Kasumi-1 (cell line): ENCODE data around the gene EAF2.
"Not testable (repeated sequence)": the region's sequence is repeated elsewhere in the genome, so short reads cannot be mapped to it uniquely, and the experiment has no call there.

Experiments
- DNase-seq, 2 experiments: peaks; one replicate each; lab custom pipeline; 2025; lab: John Stamatoyannopoulos, UW

The EAF2 gene

GRCh38 chr3:121834671-121835464 lies at the start of gene EAF2, which contains the start of gene IQCB1:
TSS of gene EAF2 (plus strand) at chr3:121835209. CDS start at chr3:121835286, 77 bp downstream.
TSS of gene IQCB1 (minus strand) at chr3:121835060. CDS start at chr3:121828960, 6,100 bp downstream.
- peak; percentile 92 to 96 for DNase-seq

- DNase-seq: no peak
Observed at GRCh38 chr3:121786485-121786884, 48.5 kb upstream of the EAF2 start.

GRCh38 chr3:121793078-121793477 lies 41.9 kb upstream of the EAF2 start:
- no peak for DNase-seq

GRCh38 chr3:121794264-121794983 lies 40.6 kb upstream of the EAF2 start:
- DNase-seq: no peak

GRCh38 chr3:121796970-121797369 lies 38.0 kb upstream of the EAF2 start:
- no peak for DNase-seq

GRCh38 chr3:121800906-121801305 lies 34.1 kb upstream of the EAF2 start:
- DNase-seq: no peak

GRCh38 chr3:121803771-121804320 lies 31.2 kb upstream of the EAF2 start:
- DNase-seq: no peak

GRCh38 chr3:121809249-121809648 lies 25.8 kb upstream of the EAF2 start:
- DNase-seq: no peak

GRCh38 chr3:121817753-121818152 lies 17.3 kb upstream of the EAF2 start:
- peak; percentile 82 to 83 for DNase-seq

- no peak for DNase-seq
Observed at GRCh38 chr3:121818578-121818977, 16.4 kb upstream of the EAF2 start.

- DNase-seq: peak; percentile 41 to 43
Observed at GRCh38 chr3:121819236-121819635, 15.8 kb upstream of the EAF2 start.

GRCh38 chr3:121821421-121822199 lies 13.4 kb upstream of the EAF2 start:
- DNase-seq: no peak

GRCh38 chr3:121822973-121823372 lies 12.0 kb upstream of the EAF2 start:
- no peak for DNase-seq

GRCh38 chr3:121834157-121834670 lies 795 bp upstream of the EAF2 start:
- DNase-seq: peak; percentile 25 to 43

- DNase-seq: peak; percentile 53 to 54
Observed at GRCh38 chr3:121835465-121835801, 424 bp downstream of the EAF2 start.

GRCh38 chr3:121836064-121836463 lies 1.1 kb downstream of the EAF2 start:
- peak; percentile 76 to 79 for DNase-seq

- DNase-seq: peak; percentile 43 to 55
Observed at GRCh38 chr3:121836481-121836880, 1.5 kb downstream of the EAF2 start.

GRCh38 chr3:121839962-121840361 lies 5.0 kb downstream of the EAF2 start:
- no peak for DNase-seq

- no peak for DNase-seq
Observed at GRCh38 chr3:121844892-121845291, 9.9 kb downstream of the EAF2 start.

GRCh38 chr3:121852256-121852655 lies 17.2 kb downstream of the EAF2 start:
- no peak for DNase-seq

GRCh38 chr3:121855555-121855954 lies 20.5 kb downstream of the EAF2 start:
- peak in 1 of 2 experiments; percentile 18 for DNase-seq

GRCh38 chr3:121857778-121858177 lies 22.8 kb downstream of the EAF2 start:
- DNase-seq: not testable (repeated sequence)
